ENCODE data around the gene TLR2.

The TLR2 gene

DNA sequence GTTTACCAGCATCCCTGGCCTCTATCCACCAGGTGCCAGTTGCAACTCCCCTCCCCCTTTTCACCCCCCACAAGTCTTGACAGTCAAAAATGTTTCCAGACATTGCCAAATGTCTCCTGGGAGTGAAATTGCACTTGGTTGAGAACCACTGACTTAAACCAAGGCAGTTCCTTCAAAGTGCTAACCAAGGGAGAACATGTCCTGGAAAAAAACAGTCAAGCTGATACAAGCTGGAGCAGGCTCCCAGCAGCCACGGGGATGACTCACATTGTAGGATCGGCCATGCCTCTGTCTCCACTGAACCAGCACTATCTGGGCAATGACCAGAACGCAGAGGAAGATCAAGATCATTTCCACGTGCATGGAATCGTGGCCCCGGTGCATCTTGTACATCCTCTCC, 64.3 kb downstream of the TLR2 start:
- H3K27ac ChIP-seq: no peak overlapping the region
- TF ChIP-seq ZFX (IDR thresholded peaks at IDR 0.05): no peak
- TF ChIP-seq, protein P1, sequence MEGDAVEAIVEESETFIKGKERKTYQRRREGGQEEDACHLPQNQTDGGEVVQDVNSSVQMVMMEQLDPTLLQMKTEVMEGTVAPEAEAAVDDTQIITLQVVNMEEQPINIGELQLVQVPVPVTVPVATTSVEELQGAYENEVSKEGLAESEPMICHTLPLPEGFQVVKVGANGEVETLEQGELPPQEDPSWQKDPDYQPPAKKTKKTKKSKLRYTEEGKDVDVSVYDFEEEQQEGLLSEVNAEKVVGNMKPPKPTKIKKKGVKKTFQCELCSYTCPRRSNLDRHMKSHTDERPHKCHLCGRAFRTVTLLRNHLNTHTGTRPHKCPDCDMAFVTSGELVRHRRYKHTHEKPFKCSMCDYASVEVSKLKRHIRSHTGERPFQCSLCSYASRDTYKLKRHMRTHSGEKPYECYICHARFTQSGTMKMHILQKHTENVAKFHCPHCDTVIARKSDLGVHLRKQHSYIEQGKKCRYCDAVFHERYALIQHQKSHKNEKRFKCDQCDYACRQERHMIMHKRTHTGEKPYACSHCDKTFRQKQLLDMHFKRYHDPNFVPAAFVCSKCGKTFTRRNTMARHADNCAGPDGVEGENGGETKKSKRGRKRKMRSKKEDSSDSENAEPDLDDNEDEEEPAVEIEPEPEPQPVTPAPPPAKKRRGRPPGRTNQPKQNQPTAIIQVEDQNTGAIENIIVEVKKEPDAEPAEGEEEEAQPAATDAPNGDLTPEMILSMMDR (conservative IDR thresholded peaks at IDR 0.05): no peak

DNA sequence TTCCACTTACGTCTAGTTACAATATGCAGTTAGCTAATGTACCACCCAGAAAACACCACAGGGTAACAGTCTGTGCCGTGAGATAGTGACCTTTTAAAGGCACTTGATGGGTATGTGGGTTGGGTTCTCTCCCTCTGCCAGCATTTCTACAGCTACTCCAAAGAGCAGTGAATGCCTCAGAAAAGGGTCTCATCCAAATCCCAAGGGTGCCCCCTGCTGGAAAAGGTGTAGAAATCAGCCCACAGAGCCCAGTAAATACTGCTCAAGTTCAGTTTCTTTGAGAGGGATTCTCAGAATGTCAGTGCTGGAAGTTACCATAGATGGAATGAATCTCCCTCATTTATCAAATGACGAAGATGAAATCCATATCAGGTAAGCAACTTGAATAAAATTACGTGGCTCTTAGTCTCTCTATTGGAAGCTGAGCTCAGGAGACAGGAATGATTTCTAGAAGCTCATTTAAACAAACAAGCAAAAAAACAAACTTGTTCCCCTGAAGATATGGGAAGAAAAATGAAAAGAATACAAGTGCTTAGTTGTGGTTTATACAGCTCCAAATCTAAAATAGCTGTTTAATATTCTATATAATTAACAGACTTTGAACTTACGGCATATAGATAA, 66.2 kb downstream of the TLR2 start:
- no peak overlapping the region for H3K27ac ChIP-seq
- TF ChIP-seq, protein P1 (conservative IDR thresholded peaks at IDR 0.05): peak; percentile 83
- TF ChIP-seq ZFX (IDR thresholded peaks at IDR 0.05): no peak

- no peak overlapping the region for H3K27ac ChIP-seq
- TF ChIP-seq ZFX (IDR thresholded peaks at IDR 0.05): no peak
- TF ChIP-seq, protein P1 (conservative IDR thresholded peaks at IDR 0.05): no peak
Observed at GRCh38 chr4:153755186-153755585, 71.1 kb downstream of the TLR2 start.
